HG02642 (cell line): Measurements from ENCODE around the gene DNTTIP2.
"Not testable (repeated sequence)": the region's sequence is repeated elsewhere in the genome, so short reads cannot be mapped to it uniquely, and the experiment has no call there.

Source experiments
- ATAC-seq: cut with Tn5 transposase; IDR thresholded peaks from one replicate; pipeline ENCODE4 v1.9.1; 2021; ENCODE audit warnings: mild to moderate bottlenecking; ENCODE audit not compliant: unreplicated experiment, poor library complexity

The DNTTIP2 gene

DNA sequence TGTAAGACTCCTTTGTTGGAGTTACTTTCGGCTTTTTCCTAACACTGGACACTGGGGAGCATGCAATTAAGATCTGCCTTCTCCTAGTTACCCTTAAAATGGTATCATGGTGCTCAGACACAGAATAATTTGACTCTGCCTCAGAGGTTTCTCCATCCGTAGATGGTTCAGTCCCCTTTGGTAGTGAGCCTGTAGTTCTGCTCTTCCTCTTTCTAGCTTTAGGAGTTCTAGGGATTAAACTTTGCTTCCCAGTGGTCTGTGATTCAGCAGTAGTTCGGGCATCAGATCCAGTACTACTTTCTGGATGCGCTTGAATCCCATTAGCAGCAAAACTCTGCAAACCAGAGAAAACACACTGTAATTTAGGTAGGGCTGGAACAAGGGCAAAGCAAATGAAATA, 1.5 kb downstream of the DNTTIP2 start:
- ATAC-seq, result no peak

DNA sequence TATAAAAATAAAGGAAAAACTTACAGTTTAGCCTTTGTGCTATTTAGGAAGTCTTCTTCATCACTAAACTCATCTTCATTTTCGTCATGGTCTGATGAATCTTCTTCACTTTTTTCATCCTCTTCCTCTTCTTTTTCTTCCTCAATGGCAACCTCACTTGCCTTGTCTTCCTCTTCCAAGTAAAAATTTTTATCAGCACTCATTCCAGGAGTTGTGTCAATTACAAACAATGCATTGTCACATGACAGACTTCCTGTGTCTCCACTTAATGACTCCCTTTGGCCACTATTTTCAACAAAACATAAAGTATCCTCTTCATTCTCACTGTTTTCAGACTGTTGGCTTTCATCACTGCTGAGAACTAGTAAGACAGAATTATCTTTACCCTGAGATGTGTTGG, 2.8 kb downstream of the DNTTIP2 start:
- ATAC-seq, result no peak

- ATAC-seq, result no peak
These were observed 4.9 kb downstream of the DNTTIP2 start for GRCh38 chr1:93874025-93874651.

- ATAC-seq, result no peak
These were observed 7.6 kb downstream of the DNTTIP2 start for GRCh38 chr1:93871366-93871765.

DNA sequence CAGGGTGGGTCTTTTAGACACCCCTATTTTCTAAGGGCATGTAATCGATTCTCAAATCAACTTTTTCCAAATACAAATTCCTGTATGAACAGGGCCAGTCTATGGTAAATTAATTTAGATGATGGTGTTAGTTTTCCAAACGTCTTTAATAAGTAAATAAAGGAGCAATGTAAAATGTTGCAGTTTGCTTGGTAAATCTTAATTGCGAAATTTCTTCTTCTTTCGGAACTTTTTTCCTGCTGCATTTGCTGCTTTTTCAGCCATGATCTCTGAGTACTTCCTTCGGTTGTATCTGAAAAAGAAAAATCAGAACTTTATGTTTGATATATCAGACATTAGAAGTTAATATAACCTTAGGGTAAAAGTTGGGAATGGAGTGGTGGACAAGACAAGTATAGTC, 9.4 kb downstream of the DNTTIP2 start:
- no peak for ATAC-seq

GRCh38 chr1:93868492-93868891, 10.5 kb downstream of the DNTTIP2 start:
- ATAC-seq, result not testable (repeated sequence)

DNA sequence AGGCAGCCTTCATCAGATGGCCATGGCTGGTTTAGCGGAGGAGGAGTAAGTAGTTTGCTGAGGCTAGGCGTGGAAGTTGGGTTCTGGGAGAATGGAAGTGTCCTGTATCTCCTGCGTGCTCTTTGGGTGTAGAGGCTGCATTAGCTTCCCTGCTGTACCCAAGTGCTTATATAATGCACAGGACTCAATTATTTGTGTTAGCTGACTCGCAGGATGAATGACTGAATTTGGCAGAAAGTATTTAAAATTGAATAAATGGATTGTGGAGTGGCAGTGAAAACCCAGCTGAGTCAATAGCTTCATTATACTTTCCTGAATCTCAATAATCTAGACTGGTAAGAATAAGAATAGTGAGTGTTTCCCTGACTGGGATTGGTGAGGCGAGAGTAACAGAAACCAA, 13.8 kb downstream of the DNTTIP2 start:
- ATAC-seq, result no peak

DNA sequence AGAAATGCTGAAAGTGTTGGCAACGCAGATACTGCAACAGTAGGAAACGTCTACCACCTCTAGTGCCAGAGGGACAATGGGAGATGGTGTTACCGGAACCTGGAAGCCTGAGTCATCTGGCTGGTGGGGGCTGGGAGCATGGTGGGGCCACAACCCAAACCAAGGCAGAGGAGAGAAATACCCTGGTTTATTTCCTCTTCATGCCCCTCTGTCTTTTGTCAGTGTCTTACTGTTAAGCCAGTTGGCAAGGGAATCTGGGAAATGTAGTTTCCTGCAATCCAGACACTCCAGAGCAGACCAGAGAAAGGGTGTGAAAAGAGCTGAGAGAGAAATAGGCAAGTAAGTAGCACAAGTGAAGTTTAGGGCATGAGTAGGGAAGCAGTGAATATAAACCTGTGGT, 14.8 kb downstream of the DNTTIP2 start:
- no peak for ATAC-seq

- ATAC-seq, result not testable (repeated sequence)
These were observed 21.4 kb downstream of the DNTTIP2 start for GRCh38 chr1:93857653-93858052.

GRCh38 chr1:93855983-93856382, 23.0 kb downstream of the DNTTIP2 start:
- ATAC-seq, result not testable (repeated sequence)

DNA sequence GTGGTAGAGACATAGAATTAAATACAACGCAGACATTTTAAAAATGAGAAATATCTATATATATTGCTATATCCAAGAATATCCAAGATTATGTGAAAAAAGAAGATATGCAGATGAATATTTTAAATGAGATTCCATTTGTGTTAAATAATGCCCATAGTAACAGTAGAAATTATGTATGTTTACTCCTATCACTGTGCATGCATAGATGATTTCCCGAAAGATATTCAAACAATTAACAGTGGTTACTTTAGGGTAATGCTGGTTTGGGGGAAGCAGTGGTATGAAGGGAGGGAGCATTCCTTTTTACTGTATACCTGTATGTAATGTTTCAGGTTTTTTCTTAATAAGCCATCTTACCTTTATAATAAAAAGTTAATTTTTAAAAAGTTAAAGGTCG, 25.1 kb downstream of the DNTTIP2 start:
- no peak for ATAC-seq

DNA sequence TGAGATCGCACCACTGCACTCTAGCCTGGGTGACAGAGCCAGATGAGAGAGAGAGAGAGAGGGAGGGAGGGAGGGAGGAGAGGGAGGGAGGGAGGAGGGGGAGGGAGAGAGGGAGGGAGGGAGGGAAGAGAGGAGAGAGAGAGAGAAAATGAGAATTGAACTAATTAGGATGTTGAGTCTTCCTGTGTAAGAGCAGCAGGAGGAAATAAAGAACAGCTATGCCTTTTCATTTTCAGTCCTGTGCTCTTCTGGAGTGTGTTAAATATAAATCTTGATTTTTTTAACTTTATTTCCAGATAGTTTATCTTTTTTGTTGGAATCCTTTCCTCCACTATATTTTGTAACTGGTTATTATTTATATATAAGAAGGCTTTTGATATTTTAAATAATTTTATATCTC, 27.1 kb downstream of the DNTTIP2 start:
- no peak for ATAC-seq

- no peak for ATAC-seq
These were observed 27.7 kb downstream of the DNTTIP2 start for GRCh38 chr1:93851327-93851712.

DNA sequence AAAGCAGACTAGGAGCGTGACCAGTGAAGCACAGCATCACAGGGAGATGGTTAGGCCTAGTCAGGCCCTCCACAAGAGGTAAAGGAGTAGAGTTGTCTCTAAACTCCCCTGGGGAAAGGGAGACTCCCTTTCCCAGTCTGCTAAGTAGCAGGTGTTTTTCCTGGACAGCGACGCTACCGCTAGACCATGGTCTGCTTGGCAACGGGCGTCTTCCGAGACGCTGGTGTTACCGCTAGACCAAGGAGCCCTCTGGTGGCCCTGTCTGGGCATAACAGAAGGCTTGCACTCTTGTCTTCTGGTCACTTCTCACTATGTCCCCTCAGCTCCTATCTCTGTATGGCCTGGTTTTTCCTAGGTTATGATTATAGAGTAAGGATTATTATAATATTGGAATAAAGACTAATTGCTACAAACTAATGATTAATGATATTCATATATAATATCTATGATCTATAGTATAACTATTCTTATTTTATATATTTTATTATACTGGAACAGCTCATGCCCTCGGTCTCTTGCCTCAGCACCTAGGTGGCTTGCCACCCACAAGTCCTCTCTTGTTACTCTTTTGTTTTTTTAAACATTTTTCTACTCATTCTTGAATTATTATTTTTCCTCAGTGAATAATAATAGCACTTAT, 28.2 kb downstream of the DNTTIP2 start:
- not testable (repeated sequence) for ATAC-seq

DNA sequence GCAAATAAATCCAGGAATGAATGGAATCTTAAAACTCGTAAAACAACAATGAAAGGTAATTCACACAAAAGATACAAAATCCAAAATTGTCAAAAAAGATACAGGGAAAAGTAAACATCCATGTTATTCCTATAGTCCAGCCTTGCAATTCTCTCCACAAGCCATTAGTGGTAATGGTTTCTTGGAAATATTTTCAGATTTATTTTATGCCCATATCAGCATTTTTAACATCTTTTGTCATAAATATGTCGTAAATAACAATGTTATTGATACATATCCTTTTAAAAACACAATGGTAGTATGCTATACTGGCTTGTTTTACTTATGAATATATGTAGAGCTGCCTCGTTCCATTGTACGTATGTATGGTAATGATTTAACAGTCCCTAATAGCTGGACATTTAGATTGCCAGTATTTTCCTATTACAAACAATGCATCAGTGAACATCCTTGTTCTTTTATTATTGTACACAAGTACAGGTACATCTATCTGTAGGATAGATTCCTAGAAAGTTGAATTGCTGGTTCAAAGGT, 30.6 kb downstream of the DNTTIP2 start:
- no peak for ATAC-seq

DNA sequence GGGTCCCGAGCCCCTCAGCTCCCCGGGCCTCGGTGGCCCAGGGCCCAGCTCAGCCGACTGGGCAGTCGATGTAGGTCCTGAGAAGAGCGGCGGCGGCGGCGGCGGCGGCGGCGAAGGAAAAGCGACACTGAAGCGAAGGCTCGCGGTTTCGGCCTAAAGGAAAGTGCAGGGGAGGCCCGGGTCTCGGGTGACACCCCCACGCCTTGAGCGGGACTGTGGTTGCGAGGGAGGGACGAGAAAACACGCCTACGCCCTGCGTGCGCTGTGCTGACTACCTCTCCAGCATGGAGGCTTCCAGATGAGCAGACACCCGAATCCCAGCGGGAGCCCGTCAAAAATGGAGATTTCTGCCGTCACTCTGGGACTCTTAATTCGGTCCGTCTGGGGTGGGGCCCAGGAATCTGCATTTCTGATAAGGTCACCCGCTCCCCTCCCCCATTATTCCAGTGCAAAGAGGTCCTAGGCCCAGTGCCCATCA, 31.2 kb downstream of the DNTTIP2 start:
- ATAC-seq, result peak; percentile 25

- ATAC-seq, result peak; percentile 72
These were observed 31.8 kb downstream of the DNTTIP2 start for GRCh38 chr1:93846992-93847810.

GRCh38 chr1:93846206-93846991, 32.6 kb downstream of the DNTTIP2 start:
- ATAC-seq, result peak; percentile 60

- peak; percentile 5 for ATAC-seq
These were observed 33.3 kb downstream of the DNTTIP2 start for GRCh38 chr1:93845538-93846205.
